Measurements from ENCODE around the gene TMEM134.

TMEM134 gene

DNA sequence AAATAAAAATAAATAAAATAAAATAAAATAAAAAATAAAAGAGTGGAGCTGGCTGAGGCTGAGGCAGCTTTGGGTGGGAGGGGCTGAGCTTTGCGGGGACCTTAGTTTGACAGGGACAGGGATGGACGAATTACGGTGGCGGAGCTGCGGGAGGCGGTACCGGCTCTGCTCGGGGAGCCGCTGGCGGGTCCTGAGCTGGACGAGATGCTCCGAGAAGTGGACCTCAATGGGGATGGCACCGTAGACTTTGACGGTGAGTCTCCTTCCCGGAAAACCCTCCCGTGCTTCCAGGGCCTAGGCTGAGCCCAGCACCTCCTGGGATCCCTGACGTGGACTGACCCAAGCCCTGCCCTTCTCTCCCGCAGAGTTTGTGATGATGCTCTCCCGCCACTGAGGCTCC lies 10.8 kb downstream of the TMEM134 start:
- no peak for DNase-seq (ENCODE audit: low read depth)

DNA sequence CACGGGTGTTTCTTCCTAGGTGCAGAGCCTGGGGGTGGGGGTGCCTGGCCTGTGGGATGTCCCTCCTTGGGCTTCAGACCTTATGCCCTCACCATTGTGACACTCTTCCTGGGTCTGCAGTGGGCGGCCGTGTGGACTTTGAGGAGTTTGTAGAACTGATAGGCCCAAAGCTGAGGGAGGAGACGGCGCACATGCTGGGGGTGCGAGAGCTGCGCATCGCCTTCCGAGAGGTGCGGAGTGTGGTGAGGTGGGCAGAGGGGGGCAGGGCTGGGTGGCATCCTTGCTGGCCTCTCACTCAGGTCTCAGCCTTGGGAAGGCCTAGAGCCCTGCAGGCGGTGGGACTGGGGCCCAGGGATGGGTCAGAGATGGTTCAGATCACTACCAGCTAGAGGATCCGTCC lies 11.6 kb downstream of the TMEM134 start:
- DNase-seq (ENCODE audit: low read depth): no peak

DNA sequence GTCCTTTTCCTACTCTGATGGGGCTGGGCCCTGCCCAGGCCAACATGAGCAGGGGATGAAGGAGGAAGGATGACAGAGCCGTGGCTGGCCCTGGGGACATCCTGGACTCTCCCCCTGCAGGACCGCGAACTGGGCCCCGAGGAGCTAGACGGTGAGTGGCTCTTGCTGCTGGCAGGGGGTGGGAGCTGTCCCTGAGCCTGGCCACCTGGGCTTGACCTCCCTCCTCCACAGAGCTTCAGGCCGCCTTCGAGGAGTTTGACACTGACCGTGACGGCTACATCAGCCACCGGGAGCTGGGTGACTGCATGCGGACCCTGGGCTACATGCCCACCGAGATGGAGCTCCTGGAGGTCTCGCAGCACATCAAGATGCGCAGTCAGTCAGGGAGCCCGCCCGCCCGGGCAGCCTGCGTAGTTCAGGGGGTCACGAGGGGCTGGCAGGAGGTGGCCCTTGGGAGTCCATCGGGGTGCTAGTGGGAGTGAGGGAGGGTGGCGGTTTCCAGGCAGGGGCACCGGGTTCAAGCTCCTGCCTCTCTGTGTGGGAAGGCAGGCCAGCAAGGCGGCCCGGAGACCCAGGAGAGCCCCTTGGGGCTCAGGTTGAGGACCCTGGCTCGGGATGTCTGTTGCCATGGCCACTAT lies 12.9 kb downstream of the TMEM134 start:
- DNase-seq (ENCODE audit: low read depth): no peak

DNA sequence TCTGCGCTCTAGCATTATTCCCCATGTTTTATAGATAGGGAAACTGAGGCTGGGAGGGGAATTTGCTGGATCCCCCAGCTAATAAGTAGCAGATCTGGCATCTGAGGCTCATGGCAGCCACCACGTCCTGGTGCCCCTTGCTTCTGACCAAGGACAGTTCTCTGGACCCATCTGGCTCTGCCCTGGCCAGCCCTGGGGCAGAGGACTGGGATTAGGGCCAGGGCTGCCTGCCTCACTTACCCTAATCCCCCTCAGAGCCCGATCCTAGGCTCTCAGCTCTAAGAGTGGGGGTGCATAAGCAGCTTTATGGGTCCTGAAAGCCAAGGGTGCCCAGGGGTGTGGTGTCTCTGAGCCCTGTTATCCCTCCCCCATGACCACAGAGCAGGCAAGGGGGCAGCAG lies 14.0 kb downstream of the TMEM134 start, which contains the start of gene CABP4:
TSS of gene CABP4 (plus strand) at position 301 of the 400 bp plus-strand sequence. CDS start at position 371, 70 bp downstream.
- no peak for DNase-seq (ENCODE audit: low read depth)

DNA sequence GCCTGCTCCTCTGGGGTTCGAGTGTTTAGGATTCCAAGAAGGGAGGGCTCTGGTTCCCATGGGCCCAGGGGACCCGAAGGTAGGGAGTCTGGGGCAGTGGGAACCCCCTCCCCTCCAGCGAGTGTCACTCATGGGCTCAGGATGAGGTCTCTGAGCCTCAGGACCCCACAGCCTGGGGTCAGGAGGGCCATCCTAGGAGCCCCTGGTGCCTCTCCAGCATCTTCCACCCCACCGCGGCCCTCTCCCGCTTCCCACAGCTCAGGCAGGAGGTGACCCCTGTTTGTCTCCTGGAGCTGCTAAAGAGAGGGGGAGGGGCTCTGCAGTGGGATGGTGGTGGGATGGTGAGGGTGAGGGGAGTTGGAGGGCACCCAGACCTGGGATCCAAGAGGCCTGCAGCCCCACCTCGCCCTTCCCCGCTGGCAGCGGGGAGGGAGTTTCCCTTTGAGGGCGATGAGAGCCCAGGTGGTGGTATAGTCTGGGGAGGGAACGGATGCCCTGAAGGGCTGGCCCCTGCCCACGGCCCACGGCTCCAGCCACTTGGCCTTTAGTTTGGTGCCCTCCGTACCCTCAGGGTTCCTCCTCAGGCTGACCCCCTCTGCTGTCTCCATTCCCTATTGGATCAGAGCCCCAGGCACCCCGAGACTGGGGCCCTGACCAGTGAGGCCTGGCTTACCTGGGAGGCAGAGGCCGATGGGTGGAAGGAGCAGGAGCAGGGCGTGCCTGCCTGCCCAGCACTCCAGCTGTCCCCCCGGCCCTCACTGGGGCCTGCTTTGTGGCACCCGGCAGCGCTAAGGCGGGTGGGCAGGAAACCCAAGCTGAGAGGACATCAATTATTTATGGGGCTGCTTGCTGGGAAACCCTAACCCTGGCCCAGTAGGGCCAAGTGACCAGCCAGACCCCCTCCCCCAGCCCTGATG lies 15.0 kb downstream of the TMEM134 start:
- DNase-seq (ENCODE audit: low read depth): no peak

DNA sequence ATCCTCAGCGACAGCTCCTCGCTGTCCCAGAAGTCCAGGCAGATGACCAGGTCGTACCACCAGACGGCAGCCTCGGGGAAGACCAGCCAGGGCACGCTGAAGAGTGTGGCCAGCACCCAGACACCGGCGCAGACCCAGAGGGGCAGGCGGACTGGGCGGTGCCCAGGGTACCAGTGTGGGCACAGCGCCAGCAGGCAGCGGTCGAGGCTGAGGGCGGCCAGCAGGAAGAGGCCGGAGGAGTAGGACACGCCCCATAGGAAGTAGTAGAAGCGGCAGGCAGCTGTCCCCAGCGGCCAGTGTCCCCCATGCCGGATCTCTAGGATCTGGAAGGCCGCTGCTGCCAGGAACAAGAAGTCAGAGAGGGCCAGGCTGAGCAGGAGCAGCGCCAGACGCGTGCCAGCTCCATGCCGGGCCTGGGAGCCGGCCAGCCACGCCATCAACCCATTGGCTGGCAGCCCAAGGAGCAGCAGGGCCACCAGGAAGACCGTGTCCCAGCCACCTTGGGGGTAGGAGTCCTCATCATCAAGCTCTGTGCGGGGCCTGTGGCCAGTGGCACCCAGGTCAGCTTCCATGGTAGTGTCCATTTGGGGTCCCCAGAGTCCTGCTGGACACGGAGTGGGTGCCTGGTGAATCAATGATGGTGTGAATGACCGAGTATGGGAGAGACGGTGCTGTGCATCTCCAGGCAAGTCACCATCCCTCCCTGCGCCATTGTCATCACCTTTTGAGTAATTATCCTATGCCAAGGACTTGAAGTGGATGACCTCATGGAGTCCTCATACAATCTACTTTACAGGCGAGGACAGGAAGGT lies 16.7 kb downstream of the TMEM134 start, which contains the start of gene GPR152:
TSS of gene GPR152 (minus strand) at position 589 of the 812 bp plus-strand sequence. CDS start at position 584, 5 bp downstream.
- no peak for DNase-seq (ENCODE audit: low read depth)

DNA sequence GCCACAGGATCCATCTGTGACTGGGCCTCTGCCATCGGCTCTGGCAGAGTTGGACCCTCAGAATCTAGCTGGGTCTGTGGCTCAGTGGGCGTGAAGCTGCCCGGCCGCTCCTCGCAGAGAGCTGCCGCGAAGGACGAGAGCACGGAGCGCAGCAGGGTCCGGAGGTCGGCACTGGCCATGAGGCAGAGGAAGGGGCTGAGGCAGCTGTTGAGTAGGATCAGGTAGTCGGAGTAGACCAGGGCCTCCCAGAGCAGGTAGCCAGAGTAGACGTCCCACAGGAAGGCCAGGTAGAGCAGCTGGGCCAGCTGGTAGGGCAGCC lies 17.4 kb downstream of the TMEM134 start:
- DNase-seq (ENCODE audit: low read depth): no peak

DNA sequence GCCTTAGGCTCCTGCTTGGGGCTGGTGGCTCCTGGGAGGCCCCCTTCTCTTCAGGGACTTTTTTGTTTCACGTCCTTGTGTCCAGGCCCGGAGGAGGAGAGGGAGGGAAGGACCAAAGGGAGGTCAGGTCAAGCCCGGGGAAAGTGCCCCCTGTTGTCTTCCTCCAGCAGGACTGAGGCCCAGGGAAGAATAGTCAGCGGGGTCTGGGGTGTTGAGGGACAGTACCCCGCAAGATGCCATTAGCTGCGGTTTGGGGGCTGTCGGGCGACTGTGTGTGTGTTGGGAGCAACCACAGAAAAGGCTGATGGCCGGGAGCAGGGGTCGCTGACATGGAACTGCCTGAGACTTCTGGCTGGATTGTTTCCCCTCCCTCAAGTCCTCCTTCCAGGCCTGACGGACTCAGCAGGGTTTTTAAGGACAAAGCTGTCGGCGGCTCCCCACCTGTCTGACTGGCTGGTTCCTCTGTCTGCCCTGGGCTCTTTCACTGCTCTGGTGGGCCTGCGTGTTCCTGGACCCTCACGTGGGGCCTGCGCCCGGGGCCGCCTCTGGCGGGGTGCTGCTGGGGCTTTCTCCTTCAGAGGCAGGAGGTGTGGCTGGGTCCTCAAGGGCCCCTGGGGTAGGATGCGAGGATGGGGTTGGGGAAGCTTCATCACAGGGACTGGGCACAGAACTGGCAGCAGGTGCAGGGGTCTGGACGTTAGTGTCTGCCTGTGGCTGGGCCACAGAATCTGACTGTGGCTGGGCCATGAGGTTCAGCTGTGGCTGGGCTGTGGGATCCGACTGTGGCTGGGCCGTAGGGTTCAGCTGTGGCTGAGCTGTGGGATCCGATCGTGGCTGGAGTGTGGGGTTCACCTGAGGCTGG lies 18.0 kb downstream of the TMEM134 start:
- no peak for DNase-seq (ENCODE audit: low read depth)

DNA sequence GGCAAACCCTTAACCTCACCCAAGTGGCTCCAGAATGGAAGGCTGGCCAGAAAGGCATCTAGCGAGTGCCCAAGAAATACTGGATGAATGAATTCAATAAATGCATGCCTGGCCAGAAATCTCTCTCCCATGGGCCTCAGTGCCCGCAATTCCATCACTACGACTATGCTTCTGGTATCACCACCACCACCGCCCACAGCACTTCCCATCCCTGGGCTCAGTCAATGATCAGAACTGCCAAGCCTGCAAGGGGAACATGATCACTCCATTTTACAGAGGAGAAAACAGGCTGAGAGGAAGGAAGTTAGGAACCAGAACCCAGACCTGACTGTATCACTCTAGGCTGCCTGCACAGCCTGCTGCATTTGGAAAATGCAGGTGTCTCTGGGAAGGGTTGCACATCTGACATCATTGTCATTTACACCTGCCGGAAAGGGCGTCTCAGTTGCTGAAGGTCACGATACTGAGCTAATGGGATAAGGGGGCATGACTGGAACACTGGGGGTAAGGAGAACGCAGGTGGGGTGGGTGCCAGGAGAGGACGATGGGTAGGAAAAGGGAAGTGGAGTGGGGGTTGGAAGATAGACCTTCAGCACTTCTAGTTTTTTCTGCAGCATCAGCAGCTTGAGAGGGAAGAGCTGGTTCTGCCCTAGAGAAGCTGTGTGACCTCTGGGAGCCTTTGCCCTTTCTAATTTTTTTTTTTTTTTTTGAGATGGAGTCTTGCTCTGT lies 19.8 kb downstream of the TMEM134 start:
- DNase-seq (ENCODE audit: low read depth): no peak

DNA sequence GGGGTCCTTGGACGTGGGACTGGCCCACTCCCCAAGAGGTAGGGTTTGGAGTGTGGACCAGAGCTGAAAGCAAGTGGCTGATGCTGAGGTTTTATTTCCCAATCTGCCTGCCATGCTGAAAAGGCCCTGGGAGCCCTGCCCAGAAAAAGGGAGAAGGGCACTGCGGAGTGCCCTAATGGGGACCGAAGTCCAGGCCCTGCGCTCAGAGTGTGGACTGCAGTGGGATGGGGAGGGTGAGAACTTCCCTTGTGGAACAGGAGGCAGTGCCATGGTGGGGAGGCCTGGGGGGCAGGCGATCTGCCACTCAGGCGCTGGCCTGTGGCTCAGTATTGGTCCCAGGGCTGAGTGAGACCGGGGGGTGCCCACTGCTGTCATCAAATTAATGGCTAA lies 20.8 kb downstream of the TMEM134 start:
- no peak for DNase-seq (ENCODE audit: low read depth)

DNA sequence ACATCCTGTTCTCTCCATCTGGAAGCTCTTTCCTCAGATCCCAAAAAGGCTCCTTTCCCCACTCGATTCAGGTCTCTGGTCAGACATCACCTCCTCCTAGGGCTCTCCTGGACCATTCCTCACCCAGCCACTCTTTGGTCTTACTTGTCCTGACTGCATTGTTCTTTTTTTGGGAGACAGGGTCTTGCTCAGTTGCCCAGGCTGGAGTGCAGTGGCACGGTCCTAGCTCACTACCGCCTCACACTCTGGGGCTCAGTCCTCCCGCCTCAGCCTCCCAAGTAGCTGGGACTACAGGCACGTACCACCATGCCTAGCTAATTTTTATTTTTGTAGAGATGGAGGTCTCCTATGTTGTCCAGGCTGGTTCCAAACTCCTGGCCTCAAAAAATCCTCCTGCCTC lies 23.5 kb downstream of the TMEM134 start:
- no peak for DNase-seq (ENCODE audit: low read depth)

DNA sequence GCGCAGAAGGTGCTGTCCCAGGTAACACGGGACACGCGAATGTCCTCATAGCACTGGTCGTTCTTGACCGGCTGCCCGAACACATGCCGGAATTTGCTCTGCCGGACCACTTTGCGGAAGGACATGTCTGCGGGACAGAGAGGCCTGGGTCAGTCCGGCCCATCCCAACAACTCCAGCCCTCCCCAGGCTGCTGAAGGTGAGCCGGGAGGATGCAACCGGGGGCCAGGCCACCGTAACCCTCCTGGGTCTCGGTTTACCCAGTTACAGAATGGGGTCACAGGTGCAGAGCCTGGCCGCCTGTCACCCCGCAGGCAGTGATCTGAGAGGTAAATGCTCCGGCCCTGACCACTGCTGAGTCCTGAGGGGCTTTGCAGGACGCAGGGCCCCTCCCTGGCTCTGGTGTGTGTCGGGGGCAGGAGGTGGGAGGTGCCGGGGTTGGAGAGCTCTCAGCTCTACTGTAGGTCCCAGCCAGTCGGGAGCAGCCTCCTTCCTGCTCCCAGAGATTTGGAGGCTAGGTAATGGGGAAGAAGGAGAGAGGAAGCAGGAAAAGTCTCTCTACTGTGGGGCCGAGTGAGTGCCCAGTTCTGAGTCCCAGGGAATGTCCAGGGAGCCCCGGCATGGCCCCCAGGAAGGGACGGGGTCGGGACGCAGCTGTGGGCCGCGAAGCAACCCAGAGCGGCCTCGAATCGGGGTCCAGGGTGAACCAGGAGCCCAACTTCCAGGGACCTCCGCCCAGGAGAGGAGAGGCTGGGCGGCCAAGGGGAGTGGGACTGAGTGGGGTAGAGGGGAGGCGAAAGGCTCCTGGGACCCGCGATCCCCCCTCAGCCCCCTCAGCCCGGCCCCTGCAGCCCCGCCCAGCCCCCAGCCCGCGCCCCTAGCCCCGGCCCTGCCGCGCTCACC lies 26.3 kb downstream of the TMEM134 start:
- DNase-seq (ENCODE audit: low read depth): no peak

DNA sequence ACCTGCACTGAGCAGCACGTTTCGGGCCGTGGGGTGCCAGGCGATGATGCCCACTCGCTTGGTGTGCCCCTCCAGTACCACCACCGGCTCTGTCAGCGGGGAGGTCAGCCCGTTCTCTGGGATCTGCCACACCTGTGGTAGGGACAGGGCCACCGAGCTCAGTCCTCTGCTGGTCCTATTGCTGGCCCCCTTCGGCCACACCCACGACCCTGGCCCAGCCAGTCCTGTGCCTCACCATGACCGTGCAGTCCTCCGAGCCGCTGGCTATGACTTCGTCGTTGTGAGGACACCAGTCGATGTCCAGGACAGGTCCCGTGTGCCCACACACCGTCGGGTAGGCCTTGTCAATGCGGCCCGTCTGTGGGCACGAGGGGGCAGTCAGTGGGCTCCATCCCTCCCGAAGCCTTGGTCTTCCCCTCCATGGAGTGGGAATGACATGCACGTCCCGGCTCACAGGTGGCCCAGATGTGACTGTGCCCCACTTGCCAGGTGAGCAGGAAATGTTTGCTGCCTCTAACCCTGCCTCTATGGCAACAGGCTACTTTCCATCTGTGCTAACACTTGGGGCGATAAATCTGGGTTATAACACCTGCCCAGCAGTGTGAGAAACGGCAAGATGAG lies 27.2 kb downstream of the TMEM134 start:
- DNase-seq (ENCODE audit: low read depth): no peak

DNA sequence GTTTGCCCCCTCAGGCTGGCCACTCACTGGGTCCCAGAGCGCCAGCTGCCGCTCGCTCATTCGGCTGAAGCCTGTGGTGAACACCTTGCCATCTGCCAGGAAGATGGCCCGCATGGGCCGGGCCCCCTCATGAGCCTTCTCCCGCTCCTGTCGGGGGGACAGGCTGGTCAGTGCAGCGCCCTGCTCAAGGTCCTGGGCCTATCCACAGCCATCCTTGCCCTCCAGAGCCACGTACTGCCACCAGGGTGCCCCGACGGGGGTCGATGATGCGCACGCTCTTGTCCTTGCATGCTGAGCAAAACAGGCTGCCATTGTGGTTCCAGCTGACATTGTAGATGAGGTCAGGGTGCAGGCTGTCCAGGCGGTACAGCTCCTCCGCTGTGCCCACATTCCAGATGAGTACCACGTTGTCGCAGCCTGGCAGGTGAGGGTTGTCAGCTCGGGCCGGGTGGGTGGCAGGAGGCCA lies 27.9 kb downstream of the TMEM134 start:
- no peak for DNase-seq (ENCODE audit: low read depth)

DNA sequence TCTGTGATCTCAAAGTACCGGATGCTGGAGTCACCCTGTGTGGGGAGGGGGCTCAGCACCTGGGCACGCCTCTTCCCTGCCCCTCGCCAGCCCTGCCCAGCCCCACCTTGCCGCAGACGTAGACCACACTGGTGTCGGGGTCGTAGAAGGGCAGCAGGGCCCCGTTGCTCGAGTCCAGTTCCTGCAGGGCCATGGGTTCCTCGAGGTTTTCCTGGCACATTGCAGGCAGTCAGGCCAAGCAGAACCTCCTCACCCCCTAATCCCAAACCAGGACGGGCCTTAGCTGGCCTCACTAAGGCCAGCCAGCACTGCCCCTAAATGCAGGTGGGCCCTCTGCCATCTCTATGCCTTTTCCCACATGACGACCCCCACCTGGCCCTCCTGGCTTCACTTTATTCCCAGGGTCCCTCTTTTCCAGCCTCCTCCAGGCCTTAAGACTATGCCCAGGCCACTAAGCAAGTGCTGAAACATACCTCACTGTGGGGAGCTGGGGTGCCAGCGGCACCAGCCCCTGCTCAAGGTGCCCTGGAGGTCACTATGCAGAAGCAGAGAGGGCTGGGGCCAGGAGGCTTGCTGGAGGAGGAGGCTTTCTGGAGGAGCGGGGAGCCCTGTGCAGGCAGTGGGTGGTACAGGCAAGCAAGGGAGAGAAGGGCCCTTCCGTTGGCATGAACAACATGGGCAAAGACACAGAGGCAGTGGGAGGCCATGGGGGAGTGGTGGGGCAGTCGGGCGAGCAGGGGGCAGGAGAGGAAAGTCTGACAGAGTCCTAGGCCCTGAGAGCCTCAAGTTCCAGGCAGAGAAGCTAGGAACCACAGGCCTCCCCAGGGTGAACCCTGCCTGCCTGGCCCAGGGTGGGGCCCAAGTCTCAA lies 28.6 kb downstream of the TMEM134 start:
- no peak for DNase-seq (ENCODE audit: low read depth)

DNA sequence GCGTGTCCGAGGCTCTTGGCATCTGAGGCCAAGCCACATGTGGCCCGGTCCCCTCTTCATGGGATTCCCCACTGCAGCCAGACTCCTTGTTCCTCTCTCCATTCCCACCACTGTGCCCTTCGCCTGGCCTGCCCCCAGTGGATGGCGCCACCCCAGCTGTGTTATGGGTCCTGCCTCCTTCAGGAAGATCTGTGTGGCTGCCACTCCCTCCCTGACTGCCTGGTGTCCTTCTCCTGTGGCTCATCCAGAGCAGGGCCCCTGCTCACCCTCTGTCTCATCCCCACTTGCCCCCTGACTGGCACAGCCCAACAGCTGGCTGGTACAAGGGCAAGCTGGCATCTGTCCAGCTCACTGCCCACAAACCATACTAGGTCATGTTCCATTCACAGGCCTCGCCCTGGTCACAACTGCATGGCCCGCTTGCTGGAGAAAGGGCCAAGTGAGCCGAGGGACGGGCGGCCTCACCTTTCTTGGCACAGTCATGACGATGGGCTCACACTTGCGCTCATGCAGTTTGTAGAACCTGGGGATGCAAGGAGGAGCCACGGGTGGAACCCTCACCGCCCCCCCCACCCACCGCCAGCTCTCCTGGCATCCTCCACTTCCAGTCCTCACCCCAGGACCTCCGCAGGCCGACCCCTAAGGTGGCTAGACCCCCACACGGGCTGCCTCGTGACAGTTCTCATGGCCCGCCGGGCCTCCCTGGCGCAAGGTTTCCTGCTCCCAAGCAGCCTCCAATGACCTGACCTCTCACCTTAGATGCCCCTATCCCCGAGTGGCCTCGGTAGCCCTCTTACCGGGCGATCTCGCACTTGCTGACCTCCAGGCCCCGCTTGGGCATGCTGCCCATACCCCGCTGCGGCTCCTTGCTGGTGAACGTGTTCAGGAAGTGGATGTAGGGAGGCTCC lies 29.5 kb downstream of the TMEM134 start:
- no peak for DNase-seq (ENCODE audit: low read depth)

Measured in HS-27A (cell line).